SU-DHL-6 (cell line): Measurements from ENCODE around the gene ZNF628.

Source experiments
- CTCF ChIP-seq: fragments of 200-600 bp; sonication (generic); IDR thresholded peaks from one replicate; pipeline ENCODE4 v1.5.1; 2017; ENCODE audit warnings: antibody characterized with exemption, mild to moderate bottlenecking, low read length, moderate library complexity; ENCODE audit not compliant: insufficient read depth, poor library complexity, severe bottlenecking
- EZH2phosphoT487 ChIP-seq: fragments of 200-600 bp; sonication (generic), shearing (Covaris generic); conservative IDR thresholded peaks from 2 replicates; pipeline ENCODE4 v1.6.1; 2018; ENCODE audit warnings: mild to moderate bottlenecking, antibody characterized with exemption, low read length, moderate library complexity, mixed read lengths

GRCh38 chr19:55486971-55487923, 10.8 kb downstream of the ZNF628 start:
- TF ChIP-seq CTCF (no peak), EZH2phosphoT487 (no peak)
